IPS DF 19.7 (cell line): ENCODE results near the gene SPZ1.
"Not testable (repeated sequence)": the region's sequence is repeated elsewhere in the genome, so short reads cannot be mapped to it uniquely, and the experiment has no call there.

ENCODE experiments used
- DNase-seq: peaks from one replicate; pipeline ENCODE4 v3.0.0-alpha.2; 2013; ENCODE audit warnings: low read depth, low spot score

SPZ1 gene

DNA sequence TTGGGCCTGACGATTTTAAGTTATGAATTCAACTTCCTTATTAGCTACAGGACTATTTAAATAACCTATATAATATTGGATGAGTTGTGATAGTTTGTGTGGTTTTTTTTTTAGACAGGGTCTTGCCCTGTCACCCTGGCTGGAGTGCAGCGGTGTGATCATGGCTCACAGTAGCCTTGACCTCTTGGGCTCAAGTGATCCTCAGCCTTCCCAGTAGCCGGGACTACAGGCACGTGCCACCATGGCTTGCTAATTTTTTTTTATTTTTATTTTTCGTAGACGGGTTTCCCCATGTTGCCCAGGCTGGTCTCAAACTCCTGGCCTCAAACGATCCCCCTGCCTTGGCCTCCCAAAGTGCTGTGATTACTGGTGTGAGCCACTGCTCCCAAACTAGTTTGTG, 17.6 kb downstream of the SPZ1 start:
- DNase-seq = no peak

DNA sequence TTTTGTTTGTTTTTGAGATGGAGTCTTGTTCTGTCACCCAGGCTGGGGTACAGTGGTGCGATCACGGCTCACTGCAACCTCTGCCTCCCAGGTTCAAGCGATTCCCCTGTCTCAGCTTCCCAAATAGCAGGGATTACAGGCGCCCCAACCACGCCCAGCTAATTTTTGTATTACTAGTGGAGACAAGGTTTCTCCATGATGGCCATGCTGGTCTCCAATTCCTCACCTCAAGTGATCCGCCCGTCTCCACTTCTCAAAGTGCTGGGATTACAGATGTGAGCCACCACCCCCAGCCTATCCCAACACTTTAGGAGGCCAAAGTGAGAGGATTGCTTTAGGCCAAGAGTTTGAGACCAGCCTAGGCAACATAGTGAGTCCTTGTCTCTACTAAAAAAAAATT, 19.3 kb downstream of the SPZ1 start:
- DNase-seq = no peak

DNA sequence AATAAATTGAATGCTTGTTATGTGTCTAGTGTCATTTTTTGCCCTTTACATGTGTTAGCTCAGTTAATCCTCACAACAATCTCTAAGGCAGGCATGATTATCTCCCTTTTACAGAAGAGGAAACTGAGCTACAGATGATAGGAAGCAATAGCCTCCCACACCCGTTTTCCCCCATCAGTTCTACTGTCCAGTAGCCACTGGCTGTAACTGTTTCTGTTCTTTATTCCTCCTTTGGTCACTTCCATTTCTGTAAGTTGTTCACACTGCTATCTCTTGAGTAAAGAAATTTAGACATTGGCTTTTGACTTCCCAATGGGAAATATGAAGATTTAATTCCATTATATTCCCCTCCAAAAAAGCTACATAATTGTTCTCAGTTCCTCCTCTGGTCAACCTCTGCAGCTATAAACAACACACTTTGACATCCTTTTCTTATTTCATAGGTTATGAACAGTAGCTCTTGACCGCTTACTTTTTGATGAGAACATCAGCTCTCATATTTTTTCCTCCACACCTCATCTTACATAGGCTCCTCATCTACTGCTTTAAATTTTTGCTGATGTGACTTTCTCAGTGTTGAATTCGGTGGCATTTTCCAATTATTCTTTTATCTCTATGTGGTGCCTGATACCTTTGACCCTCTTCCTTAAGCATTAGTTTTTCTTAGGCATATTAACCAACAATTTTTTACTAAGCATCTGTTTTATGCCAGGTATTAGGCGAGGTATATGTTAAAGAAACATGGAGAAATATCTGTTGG, 21.4 kb downstream of the SPZ1 start:
- DNase-seq = no peak

DNA sequence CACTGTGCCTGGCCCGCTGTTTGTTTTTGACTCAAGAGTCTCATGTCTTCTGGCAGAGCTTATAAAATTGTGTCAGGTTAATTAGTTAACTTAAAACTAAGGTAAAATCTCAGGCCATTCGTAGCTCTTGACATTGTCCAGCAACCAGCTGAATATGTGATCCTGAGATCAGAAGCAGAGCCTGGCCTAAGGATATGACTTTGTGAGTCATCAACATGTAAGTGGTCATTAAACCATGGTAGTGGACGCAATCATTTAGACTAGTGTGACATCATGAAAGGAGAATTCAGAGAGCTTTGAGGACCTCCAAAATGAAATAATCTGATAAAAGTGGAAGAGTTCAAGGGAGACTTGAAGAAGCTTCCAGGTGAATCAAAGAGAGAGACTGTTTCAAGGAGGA, 23.3 kb downstream of the SPZ1 start:
- no peak for DNase-seq

DNA sequence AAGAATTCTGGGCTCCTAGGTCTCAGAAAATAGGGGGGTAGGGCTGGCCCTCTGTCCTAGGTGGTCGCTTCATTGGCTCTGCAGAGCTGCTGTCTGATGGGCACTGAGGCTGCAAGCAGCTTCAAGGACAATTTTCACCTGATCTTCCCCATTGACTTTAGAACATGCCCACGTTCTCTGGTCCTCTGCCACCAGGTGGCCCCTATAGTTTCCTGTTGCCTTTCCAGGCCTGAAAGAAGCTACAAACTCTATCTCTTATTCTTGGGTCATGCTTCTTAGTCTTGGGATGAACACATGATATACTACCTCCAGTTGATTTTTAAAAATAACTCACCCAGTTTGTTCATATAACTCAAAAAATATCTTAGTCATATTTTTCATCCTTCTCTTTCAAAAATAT, 26.3 kb downstream of the SPZ1 start:
- DNase-seq = peak; percentile 5

DNA sequence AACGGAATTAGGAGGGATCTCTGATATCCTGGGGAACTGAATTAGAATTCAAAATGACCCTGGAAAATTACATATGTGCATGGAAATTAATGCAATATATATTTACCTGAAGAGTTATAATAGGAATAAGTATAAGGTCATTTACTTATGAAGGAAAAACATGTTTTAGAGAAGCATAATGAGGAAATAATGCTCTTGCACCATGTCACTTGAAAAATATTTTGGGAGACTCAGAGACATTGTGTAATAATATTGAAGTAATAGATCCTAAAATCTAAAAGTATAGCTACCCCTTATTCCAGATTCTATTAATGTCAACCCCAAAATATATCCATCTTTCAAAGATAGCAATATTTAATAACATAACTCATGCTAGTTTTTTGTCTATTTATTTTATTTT, 28.4 kb downstream of the SPZ1 start:
- no peak for DNase-seq

DNA sequence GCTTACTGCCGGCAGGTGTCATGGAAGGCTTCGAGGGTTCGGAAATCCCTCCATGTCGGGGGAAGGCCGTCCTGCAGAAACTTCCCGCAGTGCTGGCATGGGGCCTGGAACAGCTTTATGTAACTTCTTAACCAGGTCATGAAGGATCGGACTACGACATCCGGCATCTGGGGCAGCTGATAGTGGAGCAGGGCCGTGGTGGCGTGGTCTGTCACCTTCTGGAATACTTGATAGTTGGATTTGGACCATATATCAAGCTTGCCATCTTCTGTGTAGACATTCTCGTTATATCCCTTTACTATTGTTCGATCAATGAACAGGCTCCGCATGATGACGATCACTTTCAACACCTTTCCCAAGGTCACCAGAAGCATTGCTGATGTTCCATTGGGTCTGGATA, 31.2 kb downstream of the SPZ1 start:
- DNase-seq = not testable (repeated sequence)

DNA sequence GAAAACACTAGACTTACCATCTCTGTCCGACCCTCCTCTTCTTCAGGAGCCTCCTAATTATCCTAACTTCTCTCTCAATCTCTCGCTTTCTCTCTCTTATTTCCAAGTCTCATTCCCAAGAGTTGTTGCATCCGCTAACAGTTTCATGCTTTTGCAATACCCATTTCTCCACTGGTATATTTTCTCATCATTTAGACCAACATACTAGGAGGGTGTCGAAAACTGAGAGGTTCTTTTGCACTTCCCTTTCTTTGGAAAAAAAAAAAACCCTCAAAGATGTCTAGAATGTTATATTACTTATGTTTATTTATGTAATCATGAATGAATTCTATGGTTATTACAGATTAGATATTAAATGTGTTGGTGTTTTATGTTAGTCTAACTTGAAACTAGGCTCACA, 35.9 kb downstream of the SPZ1 start:
- no peak for DNase-seq

DNA sequence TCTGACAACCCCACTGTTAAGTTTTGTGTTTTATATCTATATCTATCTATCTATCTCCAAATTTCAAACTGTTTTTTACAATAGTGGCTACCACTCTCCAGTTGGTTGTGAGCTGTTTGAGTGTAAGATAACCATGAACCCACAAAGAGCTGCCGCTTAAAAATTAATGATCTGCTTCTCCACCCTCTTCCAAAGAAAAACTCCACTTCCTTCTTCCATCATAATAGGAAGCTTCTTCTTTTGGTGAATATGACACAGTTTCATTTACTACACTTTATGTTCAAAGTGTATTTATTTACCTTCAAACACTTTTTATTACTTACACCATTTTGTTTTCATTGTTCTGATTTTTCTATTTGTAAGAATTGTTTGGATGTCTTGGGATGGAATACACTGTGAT, 37.9 kb downstream of the SPZ1 start:
- no peak for DNase-seq

DNA sequence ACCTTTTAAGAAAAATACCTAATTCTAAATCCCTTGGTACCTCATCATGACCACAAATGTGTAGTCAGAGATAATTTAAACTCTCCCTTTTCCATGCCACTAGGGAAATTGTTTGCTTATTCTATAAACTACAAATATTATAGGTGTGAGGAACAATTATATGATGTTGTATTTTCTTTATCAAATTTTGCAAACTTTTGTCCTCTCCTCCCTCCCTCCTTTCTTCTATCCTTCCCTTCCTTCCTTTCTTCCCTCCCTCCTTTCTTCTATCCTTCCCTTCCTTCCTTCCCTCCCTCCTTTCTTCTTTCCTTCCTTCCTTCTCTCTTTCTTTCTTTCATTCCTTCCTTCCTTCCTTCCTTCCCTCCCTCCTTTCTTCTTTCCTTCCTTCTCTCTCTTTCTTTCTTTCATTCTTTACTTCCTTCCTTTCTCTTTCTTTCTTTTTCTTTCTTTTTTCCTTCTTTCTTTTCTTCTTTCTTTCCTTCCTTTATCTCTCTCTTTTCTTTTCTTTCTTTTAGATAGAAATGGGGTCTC, 41.2 kb downstream of the SPZ1 start:
- DNase-seq = no peak

DNA sequence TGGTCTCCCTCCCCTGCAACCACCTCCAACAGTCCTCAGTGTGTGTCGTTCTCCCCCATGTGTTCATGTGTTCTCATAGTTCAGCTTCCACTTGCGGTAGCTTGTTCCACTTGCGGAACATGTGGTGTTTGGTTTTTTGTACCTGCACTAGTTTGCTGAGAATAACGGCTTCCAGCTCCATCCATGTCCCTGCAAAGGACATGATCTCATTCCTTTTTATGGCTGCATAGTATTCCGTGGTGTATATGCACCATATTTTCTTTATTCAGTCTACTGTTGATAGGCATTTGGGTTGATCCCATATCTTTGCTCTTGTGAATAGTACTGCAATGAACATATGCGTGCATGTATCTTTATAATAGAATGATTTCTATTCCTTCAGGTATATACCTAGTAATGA, 45.1 kb downstream of the SPZ1 start:
- DNase-seq = no peak

DNA sequence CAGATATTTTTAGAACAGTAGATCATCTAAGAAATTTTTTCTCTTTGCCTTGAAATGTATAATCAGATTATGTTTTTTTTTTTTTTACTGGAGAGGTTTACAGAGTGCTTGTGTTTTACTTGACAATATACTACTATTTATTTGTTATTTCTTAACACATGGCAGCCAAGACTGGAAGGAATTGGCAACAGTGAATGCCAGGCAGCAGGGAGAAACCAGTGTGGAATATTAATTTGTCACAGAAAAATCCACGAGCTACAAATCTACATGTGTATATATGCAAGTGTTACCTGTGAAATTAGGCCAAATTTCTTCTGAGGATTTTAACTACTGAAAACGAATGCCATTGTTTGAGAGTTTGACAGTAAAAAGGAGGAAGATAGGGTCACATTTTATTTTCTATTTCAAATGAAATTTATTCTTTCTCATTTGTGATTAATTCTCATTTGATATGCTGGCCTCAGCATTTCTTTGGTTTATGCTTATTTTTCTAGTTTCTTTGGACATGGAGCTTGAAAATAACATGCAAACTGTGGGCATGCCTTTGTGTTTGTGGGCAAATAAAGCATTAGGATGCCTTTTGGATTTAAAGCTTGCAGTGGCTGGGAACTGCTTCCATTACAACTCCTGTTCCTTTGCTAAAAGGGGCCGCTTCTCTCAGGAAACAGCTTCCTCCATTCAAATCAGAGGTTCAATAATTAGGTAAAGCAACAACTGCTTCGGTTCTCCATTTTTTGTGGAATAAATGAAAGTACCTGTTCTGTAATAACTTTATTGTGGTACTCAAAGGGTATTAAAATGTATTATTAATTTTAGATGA, 49.1 kb downstream of the SPZ1 start:
- no peak for DNase-seq

DNA sequence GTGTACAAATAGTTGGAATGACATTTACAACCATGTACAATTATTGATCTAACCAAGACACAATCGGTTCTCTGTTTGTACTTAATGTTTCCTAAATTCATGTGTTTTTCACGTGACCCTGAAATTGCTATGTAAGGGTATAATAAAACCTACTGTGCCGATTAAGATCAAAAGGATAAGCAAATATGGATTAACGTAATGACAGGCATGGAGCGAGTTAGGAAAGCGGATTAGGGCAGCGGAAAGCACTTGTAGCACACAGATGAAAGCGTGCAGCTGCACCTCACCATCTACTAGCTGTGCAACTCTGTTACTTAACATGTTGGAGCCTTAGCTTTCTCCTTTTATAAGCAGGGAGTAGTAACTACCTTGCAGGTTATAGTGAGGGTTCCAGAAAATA, 49.7 kb downstream of the SPZ1 start:
- DNase-seq = no peak

DNA sequence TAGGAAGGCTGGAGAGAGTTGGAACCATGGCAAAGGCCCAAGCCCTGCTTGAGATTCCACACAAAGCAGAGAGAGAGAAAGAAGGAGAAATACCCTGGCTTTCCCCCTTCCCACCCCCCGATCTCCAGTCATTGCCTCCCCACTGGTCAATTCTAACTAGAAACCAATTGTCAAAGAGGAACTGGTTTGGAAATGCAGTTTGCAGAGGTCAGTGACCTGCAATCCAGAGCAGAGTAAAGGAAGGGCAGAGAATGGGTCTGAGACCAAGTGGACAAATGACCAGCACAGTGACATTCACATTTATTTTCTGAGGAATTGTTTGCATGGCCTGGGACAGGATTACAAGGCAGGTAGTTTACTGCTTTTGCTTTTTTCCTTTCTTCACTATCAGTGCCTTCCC, 50.6 kb downstream of the SPZ1 start:
- no peak for DNase-seq
